Fibroblast of skin of left quadriceps (primary cell): Measurements from ENCODE around the gene GSDMA.
"Not testable (repeated sequence)": the region's sequence is repeated elsewhere in the genome, so short reads cannot be mapped to it uniquely, and the experiment has no call there.

ENCODE experiments used
- DNase-seq, 2 experiments: peaks; one replicate each; pipeline ENCODE4 v3.0.0-alpha.2; 2013; ENCODE audit warnings: low read depth in 2 of 2

The GSDMA gene

GRCh38 chr17:39928858-39929645 is 33.8 kb upstream of the GSDMA start:
- peak; percentile 86 to 88 for DNase-seq

- peak; percentile 64 to 65 for DNase-seq
Observed at GRCh38 chr17:39929646-39930407, 33.0 kb upstream of the GSDMA start.

GRCh38 chr17:39933912-39934311 is 28.9 kb upstream of the GSDMA start:
- no peak for DNase-seq

- DNase-seq, result no peak
Observed at GRCh38 chr17:39934324-39934723, 28.5 kb upstream of the GSDMA start.

GRCh38 chr17:39935909-39936308 is 26.9 kb upstream of the GSDMA start:
- DNase-seq, result no peak

GRCh38 chr17:39937447-39937846 is 25.4 kb upstream of the GSDMA start:
- no peak for DNase-seq

GRCh38 chr17:39938140-39938869 is 24.5 kb upstream of the GSDMA start:
- no peak for DNase-seq

- DNase-seq, result no peak
Observed at GRCh38 chr17:39939106-39939505, 23.7 kb upstream of the GSDMA start.

- DNase-seq, result peak; percentile 62 to 69
Observed at GRCh38 chr17:39939588-39940419, 23.0 kb upstream of the GSDMA start.

- DNase-seq, result no peak
Observed at GRCh38 chr17:39943702-39944392, 19.0 kb upstream of the GSDMA start.

- DNase-seq, result no peak
Observed at GRCh38 chr17:39944393-39944711, 18.5 kb upstream of the GSDMA start.

GRCh38 chr17:39946551-39947330 is 16.1 kb upstream of the GSDMA start:
- DNase-seq, result no peak

GRCh38 chr17:39948489-39948828 is 14.3 kb upstream of the GSDMA start:
- DNase-seq, result not testable (repeated sequence)

GRCh38 chr17:39949028-39949427 is 13.8 kb upstream of the GSDMA start:
- DNase-seq, result no peak

GRCh38 chr17:39950871-39951348 is 11.9 kb upstream of the GSDMA start:
- no peak for DNase-seq

- no peak for DNase-seq
Observed at GRCh38 chr17:39951924-39952679, 10.7 kb upstream of the GSDMA start.

GRCh38 chr17:39952680-39953470 is 9.9 kb upstream of the GSDMA start:
- peak; percentile 84 for DNase-seq

- no peak for DNase-seq
Observed at GRCh38 chr17:39953471-39953888, 9.3 kb upstream of the GSDMA start.

GRCh38 chr17:39954876-39955275 is 7.9 kb upstream of the GSDMA start:
- no peak for DNase-seq
